IMR-90 (cell line): ENCODE data around the gene RPS26.

ENCODE experiments used
- CEBPB ChIP-seq: IDR thresholded peaks from 2 replicates; pipeline ENCODE4 v1.6.1; 2012; ENCODE audit warnings: low read depth, low read length, improper control_type of control experiment
- CHD1 ChIP-seq: IDR thresholded peaks from 2 replicates; pipeline ENCODE4 v1.6.1; 2012; ENCODE audit warnings: low read depth, low read length, improper control_type of control experiment
- CTCF ChIP-seq: conservative IDR thresholded peaks from 2 replicates; pipeline ENCODE4 v1.5.1; 2012; ENCODE audit warnings: mild to moderate bottlenecking, low read depth, low read length, improper control_type of control experiment
- POLR2A ChIP-seq: IDR thresholded peaks from 2 replicates; pipeline ENCODE4 v1.6.1; 2012; ENCODE audit warnings: mild to moderate bottlenecking, low read depth, low read length
- RFX5 ChIP-seq: IDR thresholded peaks from 2 replicates; pipeline ENCODE4 v1.8.0; 2012; ENCODE audit warnings: low read depth, mild to moderate bottlenecking, low read length, moderate library complexity
- SMC3 ChIP-seq: fragments of 150-350 bp; IDR thresholded peaks from 2 replicates; pipeline ENCODE4 v1.6.1; 2016; ENCODE audit warnings: low read depth, mild to moderate bottlenecking, antibody characterized with exemption, low read length, moderate library complexity

- TF ChIP-seq POLR2A: no peak
- no peak for TF ChIP-seq CEBPB
- TF ChIP-seq RFX5: no peak
- TF ChIP-seq CTCF: no peak
- no peak for TF ChIP-seq SMC3
- TF ChIP-seq CHD1: no peak
These were observed 40.0 kb downstream of the RPS26 start for GRCh38 chr12:56081393-56082347.
